Activated CD4-positive, CD25-positive, alpha-beta regulatory T cell treated with anti-CD3 and anti-CD28 coated beads, Interleukin-2, amount 50 U/mL, for 72 hours (primary cell): ENCODE data around the gene CRHR1.

Experiments
- DNase-seq: peaks from one replicate; pipeline ENCODE4 v3.0.0; 2021

The CRHR1 gene

DNA sequence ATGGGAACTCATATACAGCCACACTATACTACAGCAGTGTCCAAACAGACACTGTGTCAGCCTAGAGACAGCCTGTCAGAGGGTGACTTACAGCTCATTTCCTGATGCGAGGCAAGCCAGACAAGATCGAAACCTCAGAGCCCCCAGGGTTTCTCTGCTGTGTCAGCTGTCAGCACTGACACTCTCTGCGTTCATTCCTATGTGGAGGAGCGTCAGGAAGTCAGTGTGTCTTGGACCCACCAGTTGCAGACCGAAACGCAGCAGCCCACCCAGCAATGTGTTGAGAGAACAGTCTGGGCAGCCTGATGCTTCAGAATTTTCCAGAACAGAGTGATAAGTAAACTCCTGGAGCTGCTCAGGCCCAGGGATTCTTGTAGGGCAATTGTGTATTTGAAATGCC is 89.6 kb downstream of the CRHR1 start:
- DNase-seq, result no peak

DNA sequence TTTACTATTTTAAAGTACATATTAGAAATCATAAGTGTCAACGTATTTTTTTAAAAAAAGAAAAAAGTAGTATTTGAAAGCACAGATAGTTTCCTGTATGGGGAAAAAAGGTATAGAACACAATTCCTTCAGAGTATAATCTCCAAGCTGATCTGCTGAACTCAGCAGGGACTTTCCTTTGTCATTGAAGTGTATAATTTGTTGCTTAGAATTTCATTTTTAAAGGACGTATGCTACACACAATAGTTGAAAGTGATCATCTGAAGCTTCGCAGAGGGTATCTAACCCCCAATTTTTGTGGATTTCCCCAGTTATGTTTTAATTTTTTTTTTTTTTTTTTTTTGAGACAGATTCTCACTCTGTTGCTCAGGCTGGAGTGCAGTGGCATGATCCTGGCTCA is 90.0 kb downstream of the CRHR1 start:
- DNase-seq, result no peak

DNA sequence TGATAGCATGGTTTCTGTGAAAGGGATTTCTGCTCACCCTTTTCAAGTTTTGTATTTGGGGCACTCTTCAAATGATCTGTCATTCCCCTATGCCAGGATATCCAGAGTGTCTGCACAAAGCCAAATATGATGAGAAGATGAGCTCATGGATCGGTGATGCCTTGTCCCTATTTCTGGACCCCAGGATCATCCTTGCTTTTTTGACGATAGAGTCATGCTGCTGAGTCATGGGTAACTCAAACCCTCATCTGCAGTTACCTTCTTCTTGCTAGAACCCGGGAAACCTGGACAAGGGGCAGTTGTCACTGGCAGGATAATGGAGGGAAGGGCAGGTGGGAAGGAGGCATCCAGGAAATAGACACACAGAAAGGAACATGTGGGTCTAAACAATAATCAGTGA is 92.4 kb downstream of the CRHR1 start:
- DNase-seq, result no peak

DNA sequence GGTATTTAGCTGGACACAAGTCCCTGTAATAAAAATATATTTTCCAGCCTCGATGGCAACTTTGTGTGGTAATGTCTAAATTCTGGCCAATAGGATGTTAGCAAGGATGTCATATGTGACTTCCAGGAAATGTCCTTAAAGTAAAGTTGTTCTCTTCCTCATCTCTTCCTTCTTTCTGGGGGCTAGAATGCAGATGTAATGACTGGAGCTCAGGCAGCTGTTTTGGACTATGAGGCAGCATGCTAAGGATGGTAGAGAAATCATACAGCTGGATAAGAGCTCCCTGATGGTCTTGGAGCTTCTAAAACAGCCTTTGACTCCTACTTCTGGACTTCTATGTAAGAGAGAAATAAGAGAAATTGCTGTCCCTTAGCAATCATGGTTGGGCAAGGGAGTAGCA is 93.3 kb downstream of the CRHR1 start:
- no peak for DNase-seq

DNA sequence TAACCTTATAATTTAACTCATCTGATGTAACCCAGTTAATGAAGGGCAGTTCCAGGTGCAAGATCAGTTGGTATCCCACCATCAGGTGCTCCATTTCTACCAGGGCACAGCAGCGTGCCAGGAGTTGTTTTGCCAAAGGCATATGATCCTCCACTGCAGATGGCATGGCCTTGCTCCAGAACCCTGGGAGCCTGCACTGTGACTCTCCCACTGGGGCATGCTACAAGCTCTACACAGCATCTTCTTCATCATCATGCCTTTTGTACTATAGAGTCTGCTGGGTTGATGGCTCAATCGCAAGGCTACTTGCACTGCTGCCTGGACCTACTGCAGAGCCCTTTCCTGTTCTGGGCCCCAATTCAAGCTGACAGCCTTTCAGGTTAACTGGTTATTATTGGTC is 98.9 kb downstream of the CRHR1 start:
- no peak for DNase-seq
